IMR-90 (cell line): Measurements from ENCODE around the gene DERL3. TPM values are rescaled to one million over a fixed set of nuclear protein-coding genes. Genes with fewer than 3 reads are reported as not detected.

Source experiments
- ATAC-seq: fragments of 200-7000 bp; cut with Tn5 transposase; 2 replicates; pipeline ENCODE4 v1.9.1; 2020; ENCODE audit warnings: low read depth, mild to moderate bottlenecking, moderate library complexity
- BruUV-seq: library from RNA; stranded (reverse); fragments of 400-500 nt; replicated peaks from 2 replicates; lab custom pipeline; 2021; lab: Mats Ljungman, UMichigan
- CTCF ChIA-PET: fragments of 300-600 bp; formaldehyde crosslinking; extraction: SDS; loops from one replicate; lab custom pipeline; 2021; ENCODE audit warnings: antibody characterized with exemption; lab: Yijun Ruan, JAX
- POLR2A ChIA-PET: fragments of 300-600 bp; sonication (Branson Sonifier 250); formaldehyde crosslinking; loops from one replicate; lab custom pipeline; 2022; ENCODE audit warnings: antibody characterized with exemption; ENCODE audit not compliant: unreplicated experiment; lab: Charles Lee
- DNase-seq: peaks from one replicate; pipeline ENCODE4 v3.0.0; 2013
- H2AFZ ChIP-seq: replicated peaks from 2 replicates; pipeline ENCODE3; 2013; ENCODE audit warnings: low read length, mild to moderate bottlenecking; ENCODE audit not compliant: poor library complexity
- H2AK5ac ChIP-seq: 2 replicates; pipeline ENCODE4 v1.6.1; 2013; ENCODE audit warnings: low read depth, low read length, inconsistent platforms
- H2AK9ac ChIP-seq: replicated peaks from 2 replicates; pipeline ENCODE3; 2013; ENCODE audit warnings: mild to moderate bottlenecking, low read depth, low read length, moderate library complexity; ENCODE audit not compliant: poor library complexity
- H2BK120ac ChIP-seq: 2 replicates; pipeline ENCODE4 v1.6.1; 2013; ENCODE audit warnings: low read depth, low read length, inconsistent platforms
- H2BK15ac ChIP-seq: 3 replicates; pipeline ENCODE4 v1.6.1; 2013; ENCODE audit warnings: low read depth, low read length, inconsistent platforms
- H2BK20ac ChIP-seq: 2 replicates; pipeline ENCODE4 v1.6.1; 2013; ENCODE audit warnings: low read depth, mild to moderate bottlenecking, inconsistent platforms, low read length, moderate library complexity
- H2BK5ac ChIP-seq: 2 replicates; pipeline ENCODE4 v1.6.1; 2013; ENCODE audit warnings: mild to moderate bottlenecking, low read depth, low read length, inconsistent platforms; ENCODE audit not compliant: poor library complexity, severe bottlenecking
- H3K14ac ChIP-seq: replicated peaks from 2 replicates; pipeline ENCODE4 v1.6.1; 2013; ENCODE audit warnings: low read depth, low read length, inconsistent platforms
- H3K18ac ChIP-seq: 2 replicates; pipeline ENCODE4 v1.6.1; 2013; ENCODE audit warnings: low read depth, low read length, control low read depth
- H3K23ac ChIP-seq: 2 replicates; pipeline ENCODE4 v1.6.1; 2013; ENCODE audit warnings: low read depth, low read length, inconsistent platforms
- H3K27ac ChIP-seq: 2 replicates; pipeline ENCODE4 v1.5.1; 2013; ENCODE audit warnings: mild to moderate bottlenecking, control low read depth, low read length; ENCODE audit not compliant: insufficient read depth
- H3K27me3 ChIP-seq: 2 replicates; pipeline ENCODE4 v1.6.1; 2013; ENCODE audit warnings: low read length; ENCODE audit not compliant: control insufficient read depth, insufficient read depth
- H3K36me3 ChIP-seq: 2 replicates; pipeline ENCODE4 v1.6.1; 2013; ENCODE audit warnings: low read length, mixed read lengths; ENCODE audit not compliant: control insufficient read depth, insufficient read depth
- H3K4ac ChIP-seq: 2 replicates; pipeline ENCODE4 v1.6.1; 2013; ENCODE audit warnings: low read depth, low read length, inconsistent platforms
- H3K4me1 ChIP-seq: 2 replicates; pipeline ENCODE4 v1.6.1; 2013; ENCODE audit warnings: low read length, mixed read lengths; ENCODE audit not compliant: control insufficient read depth, insufficient read depth
- H3K4me2 ChIP-seq: 2 replicates; pipeline ENCODE4 v1.6.1; 2013; ENCODE audit warnings: low read depth, mild to moderate bottlenecking, control low read depth, low read length, moderate library complexity
- H3K4me3 ChIP-seq: 2 replicates; pipeline ENCODE4 v1.5.1; 2013; ENCODE audit warnings: low read depth, mild to moderate bottlenecking, control low read depth, low read length, moderate library complexity; ENCODE audit not compliant: insufficient read depth
- H3K56ac ChIP-seq: 2 replicates; pipeline ENCODE4 v1.6.1; 2013; ENCODE audit warnings: low read length, inconsistent platforms; ENCODE audit not compliant: insufficient read depth; ENCODE audit errors: extremely low read depth
- H3K79me1 ChIP-seq, 2 experiments: 2 replicates each; pipeline ENCODE4 v1.6.1; 2013; ENCODE audit warnings: low read length in 2 of 2, inconsistent platforms in 1 of 2, low read depth in 1 of 2
- H3K9ac ChIP-seq: 2 replicates; pipeline ENCODE4 v1.6.1; 2013; ENCODE audit warnings: low read depth, low read length, control low read depth
- H3K9me1 ChIP-seq: 2 replicates; pipeline ENCODE4 v1.6.1; 2013; ENCODE audit warnings: low read length, inconsistent platforms; ENCODE audit not compliant: insufficient read depth
- H3K9me3 ChIP-seq: 2 replicates; pipeline ENCODE4 v1.6.1; 2013; ENCODE audit warnings: low read length; ENCODE audit not compliant: control insufficient read depth, insufficient read depth
- H4K20me1 ChIP-seq: 2 replicates; pipeline ENCODE4 v1.6.1; 2013; ENCODE audit warnings: low read length, inconsistent platforms; ENCODE audit not compliant: insufficient read depth
- H4K5ac ChIP-seq: 2 replicates; pipeline ENCODE4 v1.6.1; 2013; ENCODE audit warnings: mild to moderate bottlenecking, low read depth, low read length, control low read depth
- H4K8ac ChIP-seq, 2 experiments: 2 replicates each; pipeline ENCODE4 v1.6.1; 2013; ENCODE audit warnings: low read depth in 2 of 2, low read length in 2 of 2, control low read depth in 1 of 2, inconsistent platforms in 1 of 2
- H4K91ac ChIP-seq: 2 replicates; pipeline ENCODE4 v1.6.1; 2013; ENCODE audit warnings: low read depth, low read length, inconsistent platforms; ENCODE audit not compliant: insufficient read depth
- RAD21 ChIP-seq: IDR thresholded peaks from 2 replicates; pipeline ENCODE4 v1.6.1; 2012; ENCODE audit warnings: low read length, improper control_type of control experiment
- WGBS, 2 experiments: methylation state at CpG; one replicate each; pipeline versions ENCODE4 v1.1.5 to v1.1.7; 2013; ENCODE audit warnings: missing lambda C conversion rate in 2 of 2; ENCODE audit not compliant: insufficient read length in 1 of 2; ENCODE audit errors: extremely low coverage in 2 of 2; 5-methylcytosine and 5-hydroxymethylcytosine counted together
- dilution Hi-C: fragments of 300-500 bp; cut with HindIII; formaldehyde crosslinking; loops from one replicate; pipeline ENCODE4 v1.14.3; 2018; ENCODE audit warnings: low sequenced_read_pairs; ENCODE audit not compliant: unreplicated experiment
- in situ Hi-C: fragments of 300-500 bp; cut with MboI; formaldehyde crosslinking; loops from 3 replicates; pipeline ENCODE4 v1.14.3; 2019; ENCODE audit warnings: low sequenced_read_pairs, inconsistent platforms, mixed read lengths
- intact Hi-C: fragments of 100-400 bp; cut with micrococcal nuclease; formaldehyde crosslinking; loops from 2 replicates; pipeline ENCODE4 v1.10.0; 2022
- polyA plus RNA-seq, 3 experiments: library from polyadenylated mRNA; depleted of rRNA; stranded (reverse); fragments of >200 nt; gene quantifications; 2 replicates each; pipeline ENCODE4 v1.2.3, GENCODE V29; 2012; ENCODE audit warnings: low replicate concordance in 1 of 3
- total RNA-seq: library from RNA; depleted of rRNA; stranded (reverse); fragments of >200 nt; gene quantifications from 2 replicates; pipeline ENCODE4 v1.2.3, GENCODE V29; 2012
- TF ChIP-seq, protein P1 (sequence below): fragments of 150-350 bp; IDR thresholded peaks from 2 replicates; pipeline ENCODE4 v1.6.1; 2016; ENCODE audit warnings: low read depth, mild to moderate bottlenecking, low read length, moderate library complexity, borderline replicate concordance

Gene DERL3
- total and polyA plus RNA-seq, 2 of the 4 experiments (the other 2 are of a cell fraction): 0.18 to 0.62 TPM

DNA sequence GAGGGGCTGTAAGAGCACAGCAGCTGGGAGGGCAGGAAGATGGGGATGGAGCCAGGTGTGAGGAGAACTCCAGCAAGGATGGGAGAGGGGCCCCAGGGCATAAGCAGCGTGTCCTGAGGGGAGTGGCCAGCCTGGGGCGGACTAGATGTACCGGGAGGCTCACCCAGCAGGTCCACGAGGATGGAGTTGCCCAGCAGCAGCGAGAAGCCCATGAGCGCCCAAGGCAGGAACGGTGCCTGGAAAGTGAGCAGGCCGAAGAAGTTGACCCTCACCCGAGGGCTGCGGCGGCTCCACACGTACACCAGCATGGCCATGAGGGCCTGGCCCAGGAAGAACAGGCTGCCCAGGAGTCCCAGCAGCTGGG lies 1.3 kb downstream of the DERL3 start:
- no peak overlapping the region for H4K5ac ChIP-seq
- H3K4me1 ChIP-seq: peaks cover 2% of the 10 kb centered on the region
- H2AFZ ChIP-seq: no peak overlapping the region
- H3K4me2 ChIP-seq: no peak overlapping the region
- dilution Hi-C loops (no loop called here), in situ Hi-C loops (no loop called here), intact Hi-C loops (no loop called here)
- no peak overlapping the region for H2BK20ac ChIP-seq
- H3K27me3 ChIP-seq: no peaks in the 10 kb centered on the region; the same call in 1 of the 2 replicates
- BruUV-seq: no TSS peak
- H3K18ac ChIP-seq: no peak overlapping the region
- no peak overlapping the region for H3K56ac ChIP-seq
- no peak overlapping the region for H2AK9ac ChIP-seq
- 77% methylated on average over 12 of the region's 12 CpGs; no CpG with 5 or more reads in 1 of the 2 experiments for WGBS, 2 experiments
- no peak overlapping the region for H2BK15ac ChIP-seq
- H3K4ac ChIP-seq: no peak overlapping the region
- no peak overlapping the region for H3K9ac ChIP-seq
- H3K9me3 ChIP-seq: no peaks in the 10 kb centered on the region
- H2AK5ac ChIP-seq: no peak overlapping the region
- H3K36me3 ChIP-seq: peaks cover 33% of the 10 kb centered on the region
- H3K79me1 ChIP-seq: peaks cover 0 to 14% of the 10 kb centered on the region in 2 experiments; a peak in 2 of 4 replicates
- TF ChIP-seq RAD21: no peak
- TF ChIP-seq, protein P1, sequence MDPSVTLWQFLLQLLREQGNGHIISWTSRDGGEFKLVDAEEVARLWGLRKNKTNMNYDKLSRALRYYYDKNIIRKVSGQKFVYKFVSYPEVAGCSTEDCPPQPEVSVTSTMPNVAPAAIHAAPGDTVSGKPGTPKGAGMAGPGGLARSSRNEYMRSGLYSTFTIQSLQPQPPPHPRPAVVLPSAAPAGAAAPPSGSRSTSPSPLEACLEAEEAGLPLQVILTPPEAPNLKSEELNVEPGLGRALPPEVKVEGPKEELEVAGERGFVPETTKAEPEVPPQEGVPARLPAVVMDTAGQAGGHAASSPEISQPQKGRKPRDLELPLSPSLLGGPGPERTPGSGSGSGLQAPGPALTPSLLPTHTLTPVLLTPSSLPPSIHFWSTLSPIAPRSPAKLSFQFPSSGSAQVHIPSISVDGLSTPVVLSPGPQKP: no peak
- H4K91ac ChIP-seq: no peak overlapping the region
- H2BK120ac ChIP-seq: no peak overlapping the region
- no peaks in the 10 kb centered on the region for H3K9me1 ChIP-seq
- H3K23ac ChIP-seq: no peak overlapping the region
- no peak overlapping the region for H4K8ac ChIP-seq
- no peak overlapping the region for H2BK5ac ChIP-seq
- ATAC-seq (no peak), DNase-seq (no peak)
- H3K27ac ChIP-seq: no peak overlapping the region
- ChIA-PET POLR2A (no interaction called here), CTCF (no interaction called here)
- no peak overlapping the region for H3K4me3 ChIP-seq
- peaks cover 16% of the 10 kb centered on the region; the same call in 1 of the 2 replicates for H4K20me1 ChIP-seq
- H3K14ac ChIP-seq: no peak overlapping the region
